Measurements from ENCODE around the gene CALML5.

CALML5 gene

DNA sequence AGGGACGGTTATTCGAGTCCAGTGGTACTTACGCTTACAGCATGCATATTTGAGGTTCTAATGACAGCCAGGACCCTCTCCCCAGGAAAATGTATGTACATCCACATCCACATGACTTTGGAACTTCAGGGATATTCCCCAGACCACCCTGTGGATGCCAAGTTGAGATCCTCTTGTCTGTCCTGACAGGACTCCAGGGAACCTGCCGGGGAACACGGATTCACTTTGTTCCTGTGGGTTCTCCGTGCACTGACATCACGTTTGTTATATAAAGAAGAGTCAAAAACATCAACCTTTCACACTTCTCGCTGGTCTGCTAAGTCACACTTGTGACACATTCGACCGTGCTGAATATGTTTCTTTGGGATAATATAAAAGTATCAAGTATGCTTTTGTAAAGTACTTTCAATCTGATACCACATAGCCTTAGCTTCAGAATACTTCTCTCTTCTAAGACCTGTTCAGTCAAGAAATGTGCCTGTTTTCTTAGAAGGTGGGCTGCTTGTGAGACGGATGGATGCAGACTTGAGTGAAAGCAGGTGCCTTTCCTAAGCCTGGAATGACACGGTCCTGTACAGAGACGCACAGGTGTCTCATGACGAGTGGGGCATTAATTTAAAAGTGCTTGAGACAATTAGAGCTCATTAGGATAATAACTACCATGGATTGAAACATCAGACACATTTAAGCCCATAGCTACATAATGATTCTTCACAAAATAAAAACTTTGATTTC is 38.7 kb downstream of the CALML5 start:
- no peak for DNase-seq

DNA sequence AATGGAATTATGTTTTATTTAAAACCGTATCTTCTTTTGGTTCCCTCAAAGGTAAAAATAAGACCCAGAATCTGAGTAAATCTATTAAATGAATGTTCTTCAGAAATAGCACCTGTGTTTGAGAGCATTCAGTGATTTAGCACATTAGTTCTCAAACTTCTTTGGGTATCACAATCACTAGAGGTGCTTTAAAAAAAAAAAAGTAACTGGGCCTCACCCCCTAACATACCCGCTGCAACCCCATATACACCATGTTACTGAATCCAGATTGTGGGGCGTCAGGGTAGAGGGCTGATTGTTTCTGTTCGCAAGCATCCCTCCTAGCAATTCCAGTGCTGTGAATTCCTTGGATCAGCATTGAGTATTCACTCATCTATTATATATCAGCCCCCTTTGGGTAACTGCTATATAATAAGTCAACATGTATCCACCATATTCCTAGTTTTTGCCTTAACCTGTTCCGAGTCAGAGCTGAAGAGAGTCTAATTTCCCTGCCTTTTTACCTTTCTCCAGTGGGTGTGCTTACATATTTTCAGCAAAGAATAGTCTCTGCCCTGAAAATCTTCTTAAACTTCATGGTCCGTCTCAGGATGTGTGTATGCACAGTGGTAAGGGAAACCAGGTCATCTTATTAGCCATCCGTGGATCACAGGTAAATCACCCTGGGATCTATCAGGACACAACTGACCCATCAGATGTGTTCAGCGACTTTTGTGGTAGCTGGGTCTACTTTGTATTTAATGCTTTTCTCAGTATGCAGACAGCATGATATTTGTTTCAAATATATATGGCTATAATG is 40.2 kb downstream of the CALML5 start:
- no peak for DNase-seq

DNA sequence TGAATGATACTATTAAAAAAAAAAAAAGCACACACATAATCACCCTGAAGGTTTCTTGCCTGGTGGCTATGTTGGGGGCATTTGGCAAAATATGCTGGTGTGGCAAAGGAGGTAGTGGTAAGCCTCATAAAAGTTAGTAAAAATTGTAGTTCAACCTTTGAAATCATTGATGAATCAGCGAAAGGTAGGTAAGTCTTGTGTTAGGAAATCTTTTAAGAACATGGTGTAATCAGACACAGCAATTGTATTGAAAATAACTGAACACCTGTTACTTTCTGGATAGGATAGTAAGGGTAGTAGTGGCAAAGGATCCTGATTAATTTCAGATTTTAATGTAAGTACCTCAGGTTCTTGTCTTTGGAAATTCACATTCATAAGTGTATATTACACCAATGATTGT is 40.9 kb downstream of the CALML5 start:
- DNase-seq: no peak

DNA sequence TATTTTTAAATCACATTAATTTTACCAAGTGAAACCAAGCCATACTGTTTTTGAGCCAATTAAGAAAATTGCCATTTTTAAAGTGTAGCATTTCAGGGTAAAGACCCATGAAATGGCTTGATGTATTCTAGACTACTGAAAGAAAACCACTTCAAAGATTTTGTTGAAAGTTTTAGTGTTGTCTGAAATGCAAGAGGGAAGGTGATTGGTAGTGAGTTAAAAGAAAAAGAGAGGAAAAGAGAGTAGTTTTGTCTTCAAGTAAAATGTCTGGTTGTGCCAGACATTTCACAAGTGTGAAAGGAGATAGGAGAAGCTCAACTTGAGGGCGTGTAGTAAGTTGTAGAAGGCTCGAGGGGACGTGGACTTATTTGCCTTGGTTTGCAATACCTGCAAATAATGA is 41.6 kb downstream of the CALML5 start:
- no peak for DNase-seq

DNA sequence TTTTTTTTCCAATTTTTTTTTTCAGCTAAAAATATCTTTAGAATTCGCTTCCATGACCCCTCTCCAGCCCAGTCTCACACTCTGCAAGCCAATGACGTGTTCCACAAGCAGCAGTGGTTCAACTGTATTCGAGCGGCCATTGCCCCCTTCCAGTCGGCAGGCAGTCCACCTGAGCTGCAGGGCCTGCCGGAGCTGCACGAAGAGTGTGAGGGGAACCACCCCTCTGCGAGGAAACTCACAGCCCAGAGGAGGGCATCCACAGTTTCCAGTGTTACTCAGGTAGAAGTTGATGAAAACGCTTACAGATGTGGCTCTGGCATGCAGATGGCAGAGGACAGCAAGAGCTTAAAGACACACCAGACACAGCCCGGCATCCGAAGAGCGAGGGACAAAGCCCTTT is 42.8 kb downstream of the CALML5 start:
- DNase-seq: no peak

DNA sequence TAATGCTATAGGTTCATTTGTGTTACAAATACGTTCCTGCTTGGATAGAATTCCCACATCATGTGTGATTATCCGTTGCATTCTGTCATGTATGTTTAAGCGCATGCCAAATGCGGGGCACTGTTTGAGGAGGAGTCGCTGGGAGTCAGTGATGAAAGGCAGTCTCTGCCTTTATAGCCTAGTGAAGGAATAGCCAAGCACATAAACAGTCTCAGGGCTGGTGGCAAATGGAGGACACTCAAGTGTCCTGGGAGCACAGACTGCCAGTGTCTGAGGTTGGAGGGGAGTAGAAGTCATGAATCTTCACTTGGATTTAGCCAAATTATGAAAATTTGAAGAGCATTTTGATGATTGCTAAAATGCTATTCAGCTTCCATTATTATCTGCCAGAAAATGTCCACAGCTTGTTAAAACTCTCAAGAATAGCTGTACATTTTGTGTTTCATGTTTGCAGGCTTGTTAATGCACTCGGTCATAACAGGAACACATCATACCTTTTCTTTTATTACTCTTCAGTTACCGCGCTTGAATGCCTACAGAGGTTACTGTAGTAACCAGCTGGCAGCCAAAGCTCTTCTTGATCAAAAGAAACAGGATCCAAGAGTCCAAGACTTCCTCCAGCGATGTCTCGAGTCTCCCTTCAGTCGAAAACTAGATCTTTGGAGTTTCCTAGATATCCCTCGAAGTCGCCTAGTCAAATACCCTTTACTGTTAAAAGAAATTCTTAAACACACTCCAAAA is 45.5 kb downstream of the CALML5 start:
- no peak for DNase-seq

DNA sequence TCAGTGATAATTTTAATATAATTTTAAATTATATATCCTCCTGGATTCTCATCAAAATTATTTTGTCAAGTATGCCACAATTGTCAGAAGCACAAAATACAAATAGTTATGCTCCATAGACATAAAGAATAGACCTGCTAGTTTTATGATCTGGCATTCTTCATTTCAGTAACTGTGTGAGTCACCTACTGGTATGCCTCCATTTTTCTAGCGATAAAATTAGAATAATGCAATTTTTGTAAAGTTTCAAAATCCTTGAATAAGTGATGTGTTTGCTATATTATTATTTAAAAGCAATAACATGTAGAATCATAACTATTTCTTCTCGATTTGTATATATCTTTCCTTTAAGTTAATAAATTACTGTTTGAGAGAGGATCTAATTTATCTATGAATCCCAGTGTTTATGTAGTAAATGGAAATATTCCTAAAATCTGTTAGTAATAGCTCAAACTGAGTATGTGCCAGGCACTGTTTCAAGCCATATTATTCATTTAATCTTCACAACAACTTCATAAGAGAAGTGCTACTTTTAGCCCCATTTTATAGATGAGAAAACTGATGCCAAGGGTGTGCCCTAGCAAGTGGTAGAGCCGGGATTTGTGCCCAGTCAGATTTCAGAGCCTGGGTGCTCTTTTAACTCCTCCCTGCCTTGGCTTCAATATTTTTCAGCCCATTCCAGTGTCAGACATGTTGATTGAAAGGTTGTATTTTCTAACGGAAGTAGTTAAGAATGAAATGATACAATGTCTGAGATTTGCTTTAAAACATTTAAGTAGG is 48.6 kb downstream of the CALML5 start:
- no peak for DNase-seq

DNA sequence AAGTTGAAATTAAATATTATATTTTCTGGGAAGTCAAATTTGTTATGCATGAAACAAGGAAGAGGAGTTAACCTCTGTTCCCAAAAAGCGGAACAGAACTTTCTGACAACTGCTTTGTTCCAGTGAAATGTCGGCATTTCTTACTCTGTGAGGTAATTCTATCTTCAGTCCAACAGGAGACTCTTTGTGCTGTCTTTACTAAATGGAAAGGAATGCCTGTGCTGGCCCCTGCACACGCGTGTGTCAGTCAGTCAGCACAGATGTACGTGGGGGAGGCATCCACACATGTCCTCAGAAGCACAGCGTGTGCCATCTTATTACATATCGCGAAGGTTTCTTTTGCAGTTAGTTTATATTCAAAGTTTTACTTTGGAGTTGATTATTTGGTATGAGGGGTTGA is 49.5 kb downstream of the CALML5 start:
- DNase-seq: no peak

DNA sequence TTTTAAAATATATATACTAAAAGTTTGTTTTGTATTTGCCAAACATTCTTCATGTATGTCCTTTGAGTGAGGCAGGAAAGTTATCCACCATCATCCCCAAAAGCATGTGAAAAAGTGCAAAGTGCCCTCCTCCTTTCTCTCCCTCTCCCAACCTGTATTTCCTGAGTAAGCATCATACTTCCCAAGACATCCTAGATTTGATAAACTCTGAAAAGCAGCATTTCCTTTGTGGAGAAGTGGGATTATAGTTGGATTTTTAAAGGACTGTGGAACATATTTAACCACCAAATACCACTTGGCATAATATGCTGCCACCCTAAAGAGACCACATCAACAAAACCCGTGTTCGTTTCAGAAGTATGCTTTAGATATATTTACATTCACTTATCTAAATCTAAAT is 50.1 kb downstream of the CALML5 start:
- no peak for DNase-seq
